HL-60 (cell line): ENCODE results near the gene CERS2.

Experiments
- DNase-seq, 2 experiments: peaks; one replicate each; pipeline ENCODE4 v3.0.0-alpha.2; 2010 to 2020; ENCODE audit warnings: low read depth in 1 of 2, low spot score in 1 of 2
- H3K27ac ChIP-seq: fragments of 250-450 bp; sonication (Bioruptor Pico); replicated peaks from 2 replicates; pipeline ENCODE4 v1.5.1; 2020; ENCODE audit warnings: mild to moderate bottlenecking, moderate library complexity
- H3K27me3 ChIP-seq: fragments of 250-450 bp; sonication (Bioruptor Pico); 2 replicates; pipeline ENCODE4 v1.5.1; 2021; ENCODE audit warnings: mild to moderate bottlenecking, moderate library complexity; ENCODE audit not compliant: insufficient read depth, poor library complexity, severe bottlenecking
- H3K4me3 ChIP-seq: replicated peaks from 2 replicates; pipeline ENCODE4 v1.5.1; 2011; ENCODE audit warnings: mild to moderate bottlenecking, control low read depth, low read length; ENCODE audit not compliant: insufficient read depth
- GABPA ChIP-seq: IDR thresholded peaks from 2 replicates; pipeline ENCODE4 v1.6.1; 2012; ENCODE audit warnings: low read depth
- POLR2AphosphoS5 ChIP-seq: IDR thresholded peaks from 2 replicates; pipeline ENCODE4 v1.6.1; 2012; ENCODE audit warnings: low read depth
- REST ChIP-seq: IDR thresholded peaks from 2 replicates; pipeline ENCODE4 v1.6.1; 2012; ENCODE audit warnings: low read depth; ENCODE audit not compliant: insufficient replicate concordance
- SPI1 ChIP-seq: IDR thresholded peaks from 2 replicates; pipeline ENCODE4 v1.6.1; 2012; ENCODE audit warnings: low read depth, mild to moderate bottlenecking, borderline replicate concordance
- TF ChIP-seq, protein P1 (sequence below): IDR thresholded peaks from one replicate; pipeline ENCODE4 v1.5.1; 2011; ENCODE audit warnings: low read length, control low read depth, inconsistent platforms; ENCODE audit not compliant: insufficient read depth

CERS2 gene

GRCh38 chr1:151001602-151002001 is 27.0 kb upstream of the CERS2 start:
- Histone ChIP-seq H3K27ac (peak overlapping the region; percentile 50), H3K4me3 (no peak overlapping the region), H3K27me3 (no peaks in the 10 kb centered on the region)
- peak; percentile 72 to 82 for DNase-seq
- TF ChIP-seq POLR2AphosphoS5 (0 out of 2 replicates have a peak, but pooled peaks have one; percentile 24), GABPA (no peak), REST (no peak), SPI1 (0 out of 2 replicates have a peak, but pooled peaks have one; percentile 38)
- TF ChIP-seq, protein P1, sequence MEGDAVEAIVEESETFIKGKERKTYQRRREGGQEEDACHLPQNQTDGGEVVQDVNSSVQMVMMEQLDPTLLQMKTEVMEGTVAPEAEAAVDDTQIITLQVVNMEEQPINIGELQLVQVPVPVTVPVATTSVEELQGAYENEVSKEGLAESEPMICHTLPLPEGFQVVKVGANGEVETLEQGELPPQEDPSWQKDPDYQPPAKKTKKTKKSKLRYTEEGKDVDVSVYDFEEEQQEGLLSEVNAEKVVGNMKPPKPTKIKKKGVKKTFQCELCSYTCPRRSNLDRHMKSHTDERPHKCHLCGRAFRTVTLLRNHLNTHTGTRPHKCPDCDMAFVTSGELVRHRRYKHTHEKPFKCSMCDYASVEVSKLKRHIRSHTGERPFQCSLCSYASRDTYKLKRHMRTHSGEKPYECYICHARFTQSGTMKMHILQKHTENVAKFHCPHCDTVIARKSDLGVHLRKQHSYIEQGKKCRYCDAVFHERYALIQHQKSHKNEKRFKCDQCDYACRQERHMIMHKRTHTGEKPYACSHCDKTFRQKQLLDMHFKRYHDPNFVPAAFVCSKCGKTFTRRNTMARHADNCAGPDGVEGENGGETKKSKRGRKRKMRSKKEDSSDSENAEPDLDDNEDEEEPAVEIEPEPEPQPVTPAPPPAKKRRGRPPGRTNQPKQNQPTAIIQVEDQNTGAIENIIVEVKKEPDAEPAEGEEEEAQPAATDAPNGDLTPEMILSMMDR = no peak

GRCh38 chr1:151000408-151000807 is 25.8 kb upstream of the CERS2 start:
- Histone ChIP-seq H3K27me3 (no peaks in the 10 kb centered on the region), H3K4me3 (no peak overlapping the region), H3K27ac (no peak overlapping the region)
- DNase-seq = no peak
- TF ChIP-seq SPI1 = no peak
- TF ChIP-seq REST = no peak
- no peak for TF ChIP-seq POLR2AphosphoS5
- TF ChIP-seq, protein P1 = no peak
- no peak for TF ChIP-seq GABPA

DNA sequence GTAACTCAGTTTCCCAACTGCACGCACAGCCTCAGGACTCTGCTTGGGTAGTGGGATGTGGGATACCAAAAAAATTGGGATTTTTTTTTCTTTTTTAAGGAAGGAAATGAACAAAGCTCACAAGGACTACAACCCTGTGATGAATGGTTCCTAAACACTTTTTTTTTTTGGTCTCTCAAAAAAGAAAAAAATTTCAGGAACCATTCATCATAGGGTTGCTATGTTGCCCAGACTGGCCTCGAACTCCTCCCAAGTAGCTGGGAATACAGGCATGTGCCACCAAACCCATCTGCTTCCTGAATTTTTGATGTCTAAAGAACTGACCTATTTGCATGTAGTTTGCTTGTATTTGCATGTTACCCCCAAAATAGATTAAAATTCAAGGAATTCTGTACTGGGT is 25.3 kb upstream of the CERS2 start:
- DNase-seq = no peak
- Histone ChIP-seq H3K4me3 (no peak overlapping the region), H3K27me3 (no peaks in the 10 kb centered on the region), H3K27ac (no peak overlapping the region)
- TF ChIP-seq REST (no peak), POLR2AphosphoS5 (no peak), SPI1 (no peak), GABPA (no peak)
- TF ChIP-seq, protein P1 = no peak
